ENCODE measurements around the gene HOXB2.

DNA sequence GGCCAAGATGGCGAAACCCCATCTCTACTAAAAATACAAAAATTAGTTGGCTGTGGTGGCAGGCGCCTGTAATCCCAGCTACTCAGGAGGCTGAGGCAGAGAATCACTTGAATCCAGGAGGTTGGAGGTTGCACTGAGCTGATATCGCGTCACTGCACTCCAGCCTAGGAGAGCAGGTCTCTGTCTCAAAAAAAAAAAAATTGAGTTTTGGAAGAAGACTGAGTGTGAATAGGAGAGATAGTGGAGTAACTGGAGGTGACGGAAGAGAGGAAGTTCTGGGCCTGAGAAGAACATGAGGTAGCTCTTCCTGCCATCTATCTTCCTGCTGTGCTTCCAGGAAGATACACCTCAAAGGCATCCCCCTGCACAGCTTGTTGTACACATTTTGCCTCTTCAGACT lies 25.5 kb downstream of the HOXB2 start:
- TF ChIP-seq POLR2AphosphoS5 (IDR thresholded peaks at IDR 0.05), result no peak
- TF ChIP-seq POLR2A (IDR thresholded peaks at IDR 0.05; ENCODE audit: low read depth), result no peak
- TF ChIP-seq, protein P1, sequence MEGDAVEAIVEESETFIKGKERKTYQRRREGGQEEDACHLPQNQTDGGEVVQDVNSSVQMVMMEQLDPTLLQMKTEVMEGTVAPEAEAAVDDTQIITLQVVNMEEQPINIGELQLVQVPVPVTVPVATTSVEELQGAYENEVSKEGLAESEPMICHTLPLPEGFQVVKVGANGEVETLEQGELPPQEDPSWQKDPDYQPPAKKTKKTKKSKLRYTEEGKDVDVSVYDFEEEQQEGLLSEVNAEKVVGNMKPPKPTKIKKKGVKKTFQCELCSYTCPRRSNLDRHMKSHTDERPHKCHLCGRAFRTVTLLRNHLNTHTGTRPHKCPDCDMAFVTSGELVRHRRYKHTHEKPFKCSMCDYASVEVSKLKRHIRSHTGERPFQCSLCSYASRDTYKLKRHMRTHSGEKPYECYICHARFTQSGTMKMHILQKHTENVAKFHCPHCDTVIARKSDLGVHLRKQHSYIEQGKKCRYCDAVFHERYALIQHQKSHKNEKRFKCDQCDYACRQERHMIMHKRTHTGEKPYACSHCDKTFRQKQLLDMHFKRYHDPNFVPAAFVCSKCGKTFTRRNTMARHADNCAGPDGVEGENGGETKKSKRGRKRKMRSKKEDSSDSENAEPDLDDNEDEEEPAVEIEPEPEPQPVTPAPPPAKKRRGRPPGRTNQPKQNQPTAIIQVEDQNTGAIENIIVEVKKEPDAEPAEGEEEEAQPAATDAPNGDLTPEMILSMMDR (IDR thresholded peaks at IDR 0.05), result no peak
- TF ChIP-seq EP300 (IDR thresholded peaks at IDR 0.05), result no peak
